Suprapubic skin (tissue), 4 donors: ENCODE results near the gene TMSB4Y.

Experiments used
- CTCF ChIP-seq, 2 donors: fragments of 200-600 bp in 1 of 2; fragments of 450-650 bp in 1 of 2; sonication (generic) in 1 of 2; IDR thresholded peaks; one replicate each; pipeline ENCODE4 v1.5.1; 2016 to 2019; ENCODE audit warnings: antibody characterized with exemption in 2 of 2, mild to moderate bottlenecking in 1 of 2, moderate library complexity in 1 of 2
- EP300 ChIP-seq: sonication (generic); formaldehyde crosslinking; IDR thresholded peaks from one replicate; pipeline ENCODE4 v1.6.1; 2017; ENCODE audit warnings: antibody characterized with exemption
- POLR2A ChIP-seq, 2 donors: fragments of 450-650 bp; IDR thresholded peaks; one replicate each; pipeline ENCODE4 v1.6.1; 2017; ENCODE audit warnings: antibody characterized with exemption in 2 of 2, mild to moderate bottlenecking in 2 of 2, moderate library complexity in 2 of 2
- POLR2AphosphoS5 ChIP-seq, 3 donors: sonication (generic); formaldehyde crosslinking; IDR thresholded peaks; one replicate each; pipeline ENCODE4 v1.6.1; 2017; ENCODE audit warnings: antibody characterized with exemption in 3 of 3

- TF ChIP-seq CTCF (IDR thresholded peaks at IDR 0.05), result peak in 1 of 2 donors; percentile 14
- TF ChIP-seq POLR2A (IDR thresholded peaks at IDR 0.05), result no peak
- no peak for TF ChIP-seq POLR2AphosphoS5 (IDR thresholded peaks at IDR 0.05)
- no peak for TF ChIP-seq EP300
These were observed 34.9 kb downstream of the TMSB4Y start for GRCh38 chrY:13738618-13739017.
